Testis (tissue), 2 donors: ENCODE measurements around the gene BRMS1.

Source experiments
- POLR2A ChIP-seq: fragments of 450-650 bp; IDR thresholded peaks from one replicate; pipeline ENCODE4 v1.6.1; 2017; ENCODE audit warnings: antibody characterized with exemption, mild to moderate bottlenecking, moderate library complexity
- TF ChIP-seq, protein P1 (sequence below), 3 experiments: fragments of 450-650 bp in 2 of 3; fragments of 200-600 bp in 1 of 3; sonication (generic) in 1 of 3; IDR thresholded peaks; one replicate each; pipeline ENCODE4 v1.5.1; 2016 to 2019; ENCODE audit warnings: antibody characterized with exemption in 3 of 3, mild to moderate bottlenecking in 2 of 3, moderate library complexity in 1 of 3

DNA sequence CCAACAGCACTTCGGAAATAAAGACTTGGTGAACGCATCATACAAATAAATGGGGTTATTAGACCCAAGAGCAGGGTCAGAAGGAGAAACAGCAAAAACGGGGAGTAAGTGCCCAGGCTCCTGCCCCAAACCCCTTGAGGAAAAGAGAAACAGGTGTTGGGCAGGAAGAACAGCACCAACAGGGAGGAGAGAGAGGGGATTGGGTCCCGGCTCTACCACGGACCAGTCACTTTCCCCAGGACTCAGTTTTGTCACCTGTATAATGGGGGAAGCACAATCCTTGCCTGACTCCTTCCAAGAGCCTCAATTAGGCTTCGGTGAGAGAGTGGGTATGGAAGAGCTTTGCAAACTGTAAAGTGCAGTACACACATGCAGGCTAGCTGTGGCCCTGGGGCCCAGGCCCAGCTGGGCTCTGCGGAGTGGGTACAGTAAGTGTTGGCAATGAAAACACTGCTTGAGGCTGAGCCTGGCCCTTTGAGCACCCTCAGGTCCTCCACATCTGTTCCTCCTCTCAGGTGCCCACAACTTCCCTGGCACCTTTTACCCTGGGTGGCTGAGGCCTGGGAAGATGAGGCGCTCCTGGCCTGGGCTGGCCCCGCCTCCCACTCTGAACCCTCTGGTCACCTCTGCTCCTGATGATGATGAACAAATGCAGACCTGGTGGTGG lies 17.7 kb upstream of the BRMS1 start:
- TF ChIP-seq, protein P1, sequence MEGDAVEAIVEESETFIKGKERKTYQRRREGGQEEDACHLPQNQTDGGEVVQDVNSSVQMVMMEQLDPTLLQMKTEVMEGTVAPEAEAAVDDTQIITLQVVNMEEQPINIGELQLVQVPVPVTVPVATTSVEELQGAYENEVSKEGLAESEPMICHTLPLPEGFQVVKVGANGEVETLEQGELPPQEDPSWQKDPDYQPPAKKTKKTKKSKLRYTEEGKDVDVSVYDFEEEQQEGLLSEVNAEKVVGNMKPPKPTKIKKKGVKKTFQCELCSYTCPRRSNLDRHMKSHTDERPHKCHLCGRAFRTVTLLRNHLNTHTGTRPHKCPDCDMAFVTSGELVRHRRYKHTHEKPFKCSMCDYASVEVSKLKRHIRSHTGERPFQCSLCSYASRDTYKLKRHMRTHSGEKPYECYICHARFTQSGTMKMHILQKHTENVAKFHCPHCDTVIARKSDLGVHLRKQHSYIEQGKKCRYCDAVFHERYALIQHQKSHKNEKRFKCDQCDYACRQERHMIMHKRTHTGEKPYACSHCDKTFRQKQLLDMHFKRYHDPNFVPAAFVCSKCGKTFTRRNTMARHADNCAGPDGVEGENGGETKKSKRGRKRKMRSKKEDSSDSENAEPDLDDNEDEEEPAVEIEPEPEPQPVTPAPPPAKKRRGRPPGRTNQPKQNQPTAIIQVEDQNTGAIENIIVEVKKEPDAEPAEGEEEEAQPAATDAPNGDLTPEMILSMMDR (IDR thresholded peaks at IDR 0.05), result no peak
- TF ChIP-seq POLR2A, result no peak
